ENCODE data around the gene SHKBP1. TPM values are rescaled to one million over a fixed set of nuclear protein-coding genes. Genes with fewer than 3 reads are reported as not detected.

SHKBP1 gene
- total RNA-seq = 30.4 and 35.4 TPM in 2 replicates

GRCh38 chr19:40576585-40577451 lies at the start of gene SHKBP1:
Gene SHKBP1 (plus strand): TSS chr19:40576873. CDS start chr19:40576900, 27 bp downstream.

GRCh38 chr19:40601134-40601974 lies 24.7 kb downstream of the SHKBP1 start, which contains the start of gene LTBP4:
Gene LTBP4 (plus strand): TSS chr19:40601369. CDS start chr19:40601388, 19 bp downstream.

Other genes with a start within 250 kb of the SHKBP1 start
- gene C19orf47, start 228.5 kb upstream of the SHKBP1 start, total RNA-seq = 8.1 and 9.7 TPM in 2 replicates
- 332 and 333 TPM in 2 replicates for gene PLD3, start 228.2 kb upstream of the SHKBP1 start, total RNA-seq
- 0.12 and 0.49 TPM in 2 replicates for gene HIPK4, start 186.7 kb upstream of the SHKBP1 start, total RNA-seq
- gene PRX, start 163.5 kb upstream of the SHKBP1 start, total RNA-seq = 2.8 and 3.1 TPM in 2 replicates
- 12.8 and 14.0 TPM in 2 replicates for gene SERTAD1, start 150.9 kb upstream of the SHKBP1 start, total RNA-seq
- gene SERTAD3, start 132.5 kb upstream of the SHKBP1 start, total RNA-seq = 37.6 and 44.9 TPM in 2 replicates
- 85.7 and 89.4 TPM in 2 replicates for gene BLVRB, start 111.1 kb upstream of the SHKBP1 start, total RNA-seq
- gene SPTBN4, start 109.9 kb upstream of the SHKBP1 start, total RNA-seq = 2.1 and 2.3 TPM in 2 replicates
- gene LTBP4, start 24.5 kb downstream of the SHKBP1 start, total RNA-seq = 32.6 and 35.1 TPM in 2 replicates
- gene NUMBL, start 113.8 kb downstream of the SHKBP1 start, total RNA-seq = 41.7 and 48.8 TPM in 2 replicates
- 39.1 and 52.5 TPM in 2 replicates for gene COQ8B, start 140.0 kb downstream of the SHKBP1 start, total RNA-seq
- gene ITPKC, start 140.2 kb downstream of the SHKBP1 start, total RNA-seq = 13.0 and 14.1 TPM in 2 replicates
- gene ACTMAP, start 173.6 kb downstream of the SHKBP1 start, total RNA-seq = 1.1 and 1.5 TPM in 2 replicates
- gene SNRPA, start 174.3 kb downstream of the SHKBP1 start, total RNA-seq = 31.0 and 31.1 TPM in 2 replicates
- gene MIA, start 198.6 kb downstream of the SHKBP1 start, total RNA-seq = not detected in 2 replicates
- 14.3 and 17.5 TPM in 2 replicates for gene RAB4B, start 201.4 kb downstream of the SHKBP1 start, total RNA-seq
- 91.1 and 112 TPM in 2 replicates for gene EGLN2, start 222.3 kb downstream of the SHKBP1 start, total RNA-seq